ENCODE data around the gene SYTL3.

GRCh38 chr6:158755636-158756035 lies 105.8 kb downstream of the SYTL3 start:
- no peak for TF ChIP-seq CTCF (conservative IDR thresholded peaks at IDR 0.05)
- TF ChIP-seq EZH2 (IDR thresholded peaks at IDR 0.05; ENCODE audit: low read depth), result no peak
